Pons (tissue), 1 donor: Measurements from ENCODE around the gene GDPD3.
A peak's percentile ranks its signal among the peaks of the same experiment; 100 is the strongest.
"Not testable (repeated sequence)": the region's sequence is repeated elsewhere in the genome, so short reads cannot be mapped to it uniquely, and the experiment has no call there.

Experiments used
- DNase-seq: peaks from one replicate; pipeline ENCODE4 v3.0.0-alpha.2; 2016; ENCODE audit warnings: low spot score

GDPD3 gene

GRCh38 chr16:30122604-30123160, 9.3 kb upstream of the GDPD3 start:
- DNase-seq = no peak

DNA sequence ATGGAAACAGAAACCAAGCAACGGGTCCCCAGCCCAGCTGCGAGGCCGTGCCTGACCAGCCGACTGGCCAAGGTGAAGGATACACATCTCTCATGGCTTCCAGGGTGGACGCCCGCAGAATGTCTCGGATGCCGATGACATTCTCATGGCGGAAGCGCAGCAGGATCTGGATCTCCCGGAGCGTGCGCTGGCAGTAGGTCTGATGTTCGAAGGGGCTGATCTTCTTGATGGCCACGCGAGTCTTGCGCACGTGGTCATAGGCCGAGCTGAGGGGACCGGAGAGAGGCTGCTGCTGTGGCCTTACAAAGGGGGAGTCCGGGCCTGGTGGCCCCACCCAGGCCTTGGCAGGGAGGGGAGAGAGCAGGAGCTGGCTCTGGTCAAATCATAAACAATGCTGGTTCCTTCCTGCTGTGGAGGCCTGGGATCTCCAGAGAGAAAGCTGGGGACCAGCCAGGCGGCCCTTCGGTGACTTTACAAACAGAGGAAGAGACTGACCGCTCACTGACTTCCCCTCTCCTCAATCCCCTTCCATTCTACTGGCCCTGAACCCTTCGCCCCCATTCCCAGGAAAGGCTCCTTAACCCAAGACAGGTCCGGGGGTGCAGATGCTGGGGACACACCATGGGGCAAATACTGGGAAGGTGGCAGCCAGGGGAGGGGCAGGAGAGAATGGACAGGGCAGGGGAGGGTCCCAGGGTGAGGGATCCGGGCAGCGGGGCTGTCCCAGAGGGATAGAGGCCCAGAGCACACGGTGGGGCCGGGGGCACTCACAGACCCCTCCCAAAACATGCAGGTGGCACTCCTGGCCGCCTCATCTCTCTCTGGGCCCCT, 8.6 kb upstream of the GDPD3 start:
- DNase-seq = no peak

DNA sequence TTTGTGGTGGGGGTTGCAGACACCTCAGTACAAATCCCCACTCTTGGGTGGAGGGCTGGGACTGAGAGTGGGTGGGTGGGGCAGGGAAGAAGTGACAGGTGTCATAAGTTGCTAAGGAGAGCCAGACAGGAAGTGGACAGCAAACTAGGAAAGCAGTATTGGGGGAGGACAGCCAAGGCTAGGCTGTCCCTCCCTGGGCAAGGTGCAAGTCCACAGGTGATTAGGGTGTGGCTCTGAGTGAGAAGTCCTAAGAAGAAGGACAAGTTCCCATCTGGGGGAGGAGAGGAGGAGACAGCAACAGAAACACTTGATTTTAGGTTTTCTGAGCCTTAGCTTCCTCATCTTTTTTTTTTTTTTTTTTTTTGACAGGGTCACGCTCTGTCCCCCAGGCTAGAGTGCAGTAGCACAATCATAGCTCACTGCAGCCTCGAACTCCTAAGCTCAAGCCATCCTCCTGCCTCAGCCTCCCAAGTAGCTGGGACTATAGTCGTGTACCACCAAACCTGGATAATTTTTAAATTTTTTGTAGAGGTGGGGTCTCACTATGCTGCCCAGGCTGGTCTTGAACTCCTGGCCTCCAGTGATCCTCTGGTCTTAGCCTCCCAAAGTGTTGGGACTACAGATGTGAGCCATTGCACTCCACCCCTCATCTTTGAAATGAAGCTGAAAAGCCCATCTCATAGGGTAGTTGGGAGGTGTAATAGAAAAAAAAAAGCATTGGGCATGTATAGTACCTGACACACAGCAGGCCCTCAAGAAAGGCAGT, 7.2 kb upstream of the GDPD3 start:
- no peak for DNase-seq

GRCh38 chr16:30119428-30119827, 6.1 kb upstream of the GDPD3 start:
- no peak for DNase-seq

- no peak for DNase-seq
Measured at GRCh38 chr16:30117768-30118167, 4.4 kb upstream of the GDPD3 start.

- no peak for DNase-seq
Measured at GRCh38 chr16:30116291-30117207, 3.2 kb upstream of the GDPD3 start.

DNA sequence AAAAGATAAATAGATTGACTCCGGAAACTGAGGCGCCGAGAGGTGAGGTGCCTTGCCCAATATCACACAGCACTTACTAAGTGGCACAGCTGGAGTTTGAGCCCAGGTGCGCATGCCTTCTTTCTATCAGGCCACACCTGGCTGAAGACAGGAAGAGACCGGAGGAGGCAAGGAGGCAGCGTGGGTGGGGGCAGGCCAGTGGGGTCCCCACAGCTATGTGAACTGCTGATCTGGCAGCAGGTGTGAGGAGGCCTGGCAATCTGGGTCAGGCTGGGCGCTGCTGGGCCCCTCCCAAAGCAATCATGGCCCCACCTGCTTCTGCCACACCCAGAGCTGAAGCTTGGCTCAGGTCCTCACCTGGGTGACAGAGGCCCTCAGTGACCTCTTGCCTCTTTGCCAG, 1.9 kb upstream of the GDPD3 start:
- DNase-seq = no peak

GRCh38 chr16:30114833-30115232, 1.5 kb upstream of the GDPD3 start:
- DNase-seq = not testable (repeated sequence)

GRCh38 chr16:30114411-30114810, 1.1 kb upstream of the GDPD3 start:
- DNase-seq = no peak

GRCh38 chr16:30113711-30114333, 485 bp upstream of the GDPD3 start:
- DNase-seq = no peak

GRCh38 chr16:30112197-30113030, 923 bp downstream of the GDPD3 start:
- no peak for DNase-seq

- DNase-seq = no peak
Measured at GRCh38 chr16:30110661-30111060, 2.7 kb downstream of the GDPD3 start.

- DNase-seq = no peak
Measured at GRCh38 chr16:30108059-30108850, 5.1 kb downstream of the GDPD3 start.

DNA sequence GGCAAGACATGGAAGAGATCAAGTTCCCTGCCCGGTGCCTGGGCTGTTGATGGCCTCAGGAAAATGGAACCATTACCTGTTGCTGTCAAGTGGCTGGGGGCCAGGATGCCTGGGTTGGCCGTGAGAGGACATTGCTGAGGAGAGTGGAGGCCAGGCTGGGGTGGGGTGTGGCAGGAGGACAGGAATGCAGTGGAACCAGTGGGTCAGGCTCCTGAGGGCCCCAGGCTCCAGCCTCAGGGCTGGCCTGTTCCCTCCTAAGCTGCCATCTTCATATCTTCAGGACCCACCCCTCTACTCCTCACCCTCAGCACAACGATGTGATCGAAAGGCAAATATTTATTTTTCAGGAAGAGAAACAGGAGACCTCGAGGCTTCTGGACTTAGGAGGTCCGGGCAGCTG, 8.8 kb downstream of the GDPD3 start:
- no peak for DNase-seq

GRCh38 chr16:30104090-30104489, 9.2 kb downstream of the GDPD3 start:
- no peak for DNase-seq

GRCh38 chr16:30096862-30097563, 16.3 kb downstream of the GDPD3 start:
- no peak for DNase-seq

DNA sequence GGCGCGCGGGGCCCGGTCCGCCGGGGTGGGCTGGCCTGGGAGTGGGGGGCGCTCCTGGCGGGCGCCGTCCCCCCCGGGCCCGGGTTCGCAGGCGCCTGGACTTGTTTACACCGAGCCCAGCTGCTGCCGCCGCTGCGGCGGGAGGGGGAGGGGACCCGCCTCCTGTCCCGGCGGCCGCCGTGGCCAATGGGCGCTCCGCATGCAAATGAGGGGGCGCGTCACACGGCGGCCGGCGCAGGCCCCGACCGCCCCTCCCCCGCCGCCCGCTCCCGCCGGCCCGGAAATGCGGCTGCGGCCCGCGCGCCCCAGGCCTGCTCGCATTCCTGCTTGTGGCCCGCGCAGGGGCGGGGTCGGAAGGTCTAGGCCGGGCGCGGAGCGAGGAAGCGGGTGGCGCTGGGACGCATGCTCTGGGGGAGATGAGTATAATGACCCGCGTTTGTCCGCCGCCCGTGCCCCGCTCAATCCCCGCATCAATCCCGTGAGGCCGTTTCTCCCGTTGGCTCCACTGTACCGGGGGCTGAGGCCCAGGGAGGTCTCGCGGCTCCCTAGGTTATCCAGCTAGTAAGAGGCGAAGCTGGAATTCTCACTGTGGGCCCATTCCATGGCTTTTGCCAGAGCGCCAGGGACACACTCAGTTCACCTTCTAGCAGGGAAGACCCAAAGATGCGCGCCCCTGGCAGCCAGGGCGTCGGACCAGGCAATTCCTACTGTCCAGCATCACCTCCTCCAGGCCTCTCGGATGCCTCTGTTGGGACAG, 17.1 kb downstream of the GDPD3 start, which contains the start of gene YPEL3:
TSS of gene YPEL3 (minus strand) at position 109 of the 757 bp plus-strand sequence. CDS start 731 bp downstream, outside the sequence.
- DNase-seq = peak; percentile 85
